ENCODE measurements around the gene TAS1R3.

DNA sequence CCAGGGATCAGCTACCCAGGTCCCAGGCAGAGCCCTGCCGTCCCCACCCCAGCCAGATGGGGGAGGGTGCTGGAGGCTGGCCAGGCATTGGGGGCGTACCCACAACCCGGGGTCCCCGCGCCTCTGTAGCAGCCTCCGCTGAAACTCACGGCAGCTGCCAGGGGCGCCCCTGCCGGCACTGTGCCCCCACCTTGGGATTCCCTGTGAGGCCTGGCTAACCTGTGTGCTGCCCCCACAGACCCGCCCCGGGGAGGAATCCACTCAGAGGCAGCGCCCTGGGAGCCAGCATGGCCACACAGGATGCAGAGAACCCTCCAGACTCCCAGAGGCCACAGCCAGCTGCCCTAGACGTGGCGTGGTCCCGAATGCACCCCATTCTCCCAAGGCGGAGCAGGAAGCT, 14.3 kb downstream of the TAS1R3 start:
- TF ChIP-seq EZH2phosphoT487 (IDR thresholded peaks at IDR 0.05), result no peak
- no peak for TF ChIP-seq EZH2 (IDR thresholded peaks at IDR 0.05)
- TF ChIP-seq, protein P1, sequence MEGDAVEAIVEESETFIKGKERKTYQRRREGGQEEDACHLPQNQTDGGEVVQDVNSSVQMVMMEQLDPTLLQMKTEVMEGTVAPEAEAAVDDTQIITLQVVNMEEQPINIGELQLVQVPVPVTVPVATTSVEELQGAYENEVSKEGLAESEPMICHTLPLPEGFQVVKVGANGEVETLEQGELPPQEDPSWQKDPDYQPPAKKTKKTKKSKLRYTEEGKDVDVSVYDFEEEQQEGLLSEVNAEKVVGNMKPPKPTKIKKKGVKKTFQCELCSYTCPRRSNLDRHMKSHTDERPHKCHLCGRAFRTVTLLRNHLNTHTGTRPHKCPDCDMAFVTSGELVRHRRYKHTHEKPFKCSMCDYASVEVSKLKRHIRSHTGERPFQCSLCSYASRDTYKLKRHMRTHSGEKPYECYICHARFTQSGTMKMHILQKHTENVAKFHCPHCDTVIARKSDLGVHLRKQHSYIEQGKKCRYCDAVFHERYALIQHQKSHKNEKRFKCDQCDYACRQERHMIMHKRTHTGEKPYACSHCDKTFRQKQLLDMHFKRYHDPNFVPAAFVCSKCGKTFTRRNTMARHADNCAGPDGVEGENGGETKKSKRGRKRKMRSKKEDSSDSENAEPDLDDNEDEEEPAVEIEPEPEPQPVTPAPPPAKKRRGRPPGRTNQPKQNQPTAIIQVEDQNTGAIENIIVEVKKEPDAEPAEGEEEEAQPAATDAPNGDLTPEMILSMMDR (IDR thresholded peaks at IDR 0.05), result no peak
